Ishikawa (cell line): ENCODE data around the gene REP15.

ENCODE experiments used
- CEBPB ChIP-seq: IDR thresholded peaks from 2 replicates; pipeline ENCODE4 v1.6.1; 2012
- CREB1 ChIP-seq: IDR thresholded peaks from 2 replicates; pipeline ENCODE4 v1.6.1; 2012; ENCODE audit warnings: low read depth
- EGR1 ChIP-seq: IDR thresholded peaks from 2 replicates; pipeline ENCODE4 v1.6.1; 2012
- EP300 ChIP-seq: IDR thresholded peaks from 2 replicates; pipeline ENCODE4 v1.6.1; 2012; ENCODE audit warnings: borderline replicate concordance
- MAX ChIP-seq: IDR thresholded peaks from 2 replicates; pipeline ENCODE4 v1.6.1; 2012
- RAD21 ChIP-seq: IDR thresholded peaks from 2 replicates; pipeline ENCODE4 v1.6.1; 2012; ENCODE audit warnings: low read depth
- REST ChIP-seq: IDR thresholded peaks from 2 replicates; pipeline ENCODE4 v1.6.1; 2012; ENCODE audit warnings: low read depth, mild to moderate bottlenecking
- YY1 ChIP-seq: IDR thresholded peaks from 2 replicates; pipeline ENCODE4 v1.6.1; 2012; ENCODE audit warnings: low read depth
- ZBTB7A ChIP-seq: IDR thresholded peaks from 2 replicates; pipeline ENCODE4 v1.6.1; 2012; ENCODE audit warnings: low read depth

- TF ChIP-seq MAX (no peak), REST (no peak), CREB1 (no peak), EGR1 (no peak), YY1 (no peak), RAD21 (no peak), EP300 (no peak), ZBTB7A (no peak), CEBPB (no peak)
Observed at GRCh38 chr12:27696293-27696652, at the start of gene REP15.
